ENCODE measurements around the gene IRF5.

The IRF5 gene

DNA sequence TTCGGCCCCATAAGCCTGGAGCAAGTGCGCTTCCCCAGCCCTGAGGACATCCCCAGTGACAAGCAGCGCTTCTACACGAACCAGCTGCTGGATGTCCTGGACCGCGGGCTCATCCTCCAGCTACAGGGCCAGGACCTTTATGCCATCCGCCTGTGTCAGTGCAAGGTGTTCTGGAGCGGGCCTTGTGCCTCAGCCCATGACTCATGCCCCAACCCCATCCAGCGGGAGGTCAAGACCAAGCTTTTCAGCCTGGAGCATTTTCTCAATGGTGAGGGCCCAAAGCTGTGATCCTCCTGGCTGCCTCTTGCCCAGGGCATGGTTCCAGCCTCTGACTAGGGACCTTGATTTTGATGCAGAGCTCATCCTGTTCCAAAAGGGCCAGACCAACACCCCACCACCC lies 10.1 kb downstream of the IRF5 start:
- Mint-ChIP-seq H3K27ac (no peak overlapping the region), H3K27me3 (ENCODE audit: low read depth) (no peaks in the 10 kb centered on the region), H3K36me3 (ENCODE audit: low read depth) (peaks cover 9% of the 10 kb centered on the region), H3K4me1 (ENCODE audit: low read depth) (no peaks in the 10 kb centered on the region), H3K9me3 (no peaks in the 10 kb centered on the region), H3K4me3 (no peak overlapping the region)
- DNase-seq (ENCODE audit: low spot score): no peak

DNA sequence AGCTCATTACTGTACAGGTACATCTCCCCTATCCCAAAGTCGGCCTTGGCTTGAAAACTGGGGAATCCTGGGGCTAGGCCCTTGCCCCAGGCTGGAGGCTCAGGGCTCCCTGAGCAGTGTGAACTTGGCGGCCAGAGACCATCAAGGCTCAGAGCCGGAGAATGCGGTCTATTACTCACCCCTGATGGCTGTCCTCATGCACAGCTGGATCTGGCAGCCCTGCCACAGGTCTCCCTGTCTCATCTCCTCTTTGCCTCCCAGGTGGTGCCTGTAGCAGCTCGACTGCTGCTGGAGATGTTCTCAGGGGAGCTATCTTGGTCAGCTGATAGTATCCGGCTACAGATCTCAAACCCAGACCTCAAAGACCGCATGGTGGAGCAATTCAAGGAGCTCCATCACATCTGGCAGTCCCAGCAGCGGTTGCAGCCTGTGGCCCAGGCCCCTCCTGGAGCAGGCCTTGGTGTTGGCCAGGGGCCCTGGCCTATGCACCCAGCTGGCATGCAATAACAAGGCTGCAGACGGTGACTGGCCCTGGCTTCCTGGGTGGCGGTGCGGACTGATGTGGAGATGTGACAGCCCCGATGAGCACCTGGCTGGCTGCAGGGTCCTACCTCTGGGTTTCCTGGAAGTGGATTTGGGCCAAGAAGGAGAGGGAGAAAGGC lies 10.7 kb downstream of the IRF5 start:
- no peak overlapping the region for H3K4me3 Mint-ChIP-seq
- DNase-seq (ENCODE audit: low spot score): no peak
- H3K4me1 Mint-ChIP-seq (ENCODE audit: low read depth): no peaks in the 10 kb centered on the region
- no peaks in the 10 kb centered on the region for H3K9me3 Mint-ChIP-seq
- no peaks in the 10 kb centered on the region for H3K27me3 Mint-ChIP-seq (ENCODE audit: low read depth)
- H3K27ac Mint-ChIP-seq: no peak overlapping the region
- peaks cover 15% of the 10 kb centered on the region for H3K36me3 Mint-ChIP-seq (ENCODE audit: low read depth)

DNA sequence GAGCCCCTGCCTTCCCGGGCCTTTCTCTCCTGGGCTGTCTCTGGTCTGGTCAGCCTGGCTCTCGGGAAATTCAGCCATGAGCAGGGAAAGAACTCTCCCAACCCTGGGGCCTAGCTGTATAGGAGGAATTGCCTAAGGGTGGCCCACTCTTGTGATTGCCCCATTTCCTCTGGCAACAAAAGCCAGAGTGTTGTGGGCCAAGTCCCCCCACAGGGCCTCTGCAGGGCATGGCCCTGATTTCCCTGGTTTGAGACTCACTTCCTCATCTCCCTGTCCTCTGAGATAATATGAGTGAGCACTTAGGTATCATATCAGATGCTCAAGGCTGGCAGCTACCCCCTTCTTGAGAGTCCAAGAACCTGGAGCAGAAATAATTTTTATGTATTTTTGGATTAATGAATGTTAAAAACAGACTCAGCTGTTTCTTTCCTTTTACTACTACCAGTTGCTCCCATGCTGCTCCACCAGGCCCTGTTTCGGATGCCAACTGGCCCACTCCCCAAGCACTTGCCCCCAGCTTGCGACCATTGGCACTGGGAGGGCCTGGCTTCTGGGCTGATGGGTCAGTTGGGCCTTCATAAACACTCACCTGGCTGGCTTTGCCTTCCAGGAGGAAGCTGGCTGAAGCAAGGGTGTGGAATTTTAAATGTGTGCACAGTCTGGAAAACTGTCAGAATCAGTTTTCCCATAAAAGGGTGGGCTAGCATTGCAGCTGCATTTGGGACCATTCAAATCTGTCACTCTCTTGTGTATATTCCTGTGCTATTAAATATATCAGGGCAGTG lies 11.4 kb downstream of the IRF5 start:
- DNase-seq (ENCODE audit: low spot score): no peak
- Mint-ChIP-seq H3K9me3 (no peaks in the 10 kb centered on the region), H3K27ac (no peak overlapping the region), H3K4me3 (no peak overlapping the region), H3K27me3 (ENCODE audit: low read depth) (no peaks in the 10 kb centered on the region), H3K4me1 (ENCODE audit: low read depth) (no peaks in the 10 kb centered on the region), H3K36me3 (ENCODE audit: low read depth) (peaks cover 21% of the 10 kb centered on the region)

DNA sequence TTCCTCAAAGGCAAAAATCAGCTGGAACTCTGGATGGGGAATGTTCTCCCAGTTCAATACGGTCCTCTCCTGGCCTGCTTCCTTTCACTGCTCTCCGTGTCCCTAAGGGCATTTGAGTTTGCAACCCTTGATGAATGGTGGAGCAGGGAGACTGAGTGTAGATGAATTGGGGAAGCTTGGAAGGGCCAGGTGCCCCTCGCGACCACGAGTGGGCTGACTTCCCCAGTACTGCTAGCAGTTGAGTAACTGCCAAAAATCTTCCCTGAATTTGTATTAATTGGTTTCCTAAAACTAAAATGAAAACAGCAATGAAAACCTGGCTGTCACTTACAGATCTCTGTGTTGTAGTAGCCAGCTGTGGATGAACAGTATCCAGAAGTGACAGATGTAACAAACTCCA lies 13.6 kb downstream of the IRF5 start:
- Mint-ChIP-seq H3K4me3 (no peak overlapping the region), H3K36me3 (ENCODE audit: low read depth) (peaks cover 34% of the 10 kb centered on the region), H3K27me3 (ENCODE audit: low read depth) (no peaks in the 10 kb centered on the region), H3K4me1 (ENCODE audit: low read depth) (no peaks in the 10 kb centered on the region), H3K27ac (no peak overlapping the region), H3K9me3 (no peaks in the 10 kb centered on the region)
- DNase-seq (ENCODE audit: low spot score): no peak

DNA sequence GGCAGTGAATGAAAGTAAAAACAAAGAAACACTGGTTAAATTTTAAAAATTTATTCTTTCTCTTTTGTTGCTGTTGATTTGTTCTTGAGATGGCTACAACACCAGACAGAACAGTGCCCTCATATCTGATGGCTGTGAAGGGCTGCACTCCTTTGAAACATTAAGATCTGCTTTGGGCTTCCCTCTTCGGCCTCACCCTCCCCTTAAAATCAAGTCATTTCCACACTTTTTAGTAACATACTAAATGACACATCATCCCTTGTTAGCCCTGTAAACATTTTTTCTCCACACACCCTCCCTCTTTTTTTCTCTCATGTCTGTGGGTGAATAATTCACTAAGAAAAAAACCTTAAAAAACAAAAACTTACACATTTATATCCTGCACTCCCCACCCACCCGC lies 16.4 kb downstream of the IRF5 start:
- Mint-ChIP-seq H3K4me3 (no peak overlapping the region), H3K27me3 (ENCODE audit: low read depth) (no peaks in the 10 kb centered on the region), H3K27ac (no peak overlapping the region), H3K36me3 (ENCODE audit: low read depth) (peaks cover 53% of the 10 kb centered on the region), H3K4me1 (ENCODE audit: low read depth) (no peaks in the 10 kb centered on the region), H3K9me3 (no peaks in the 10 kb centered on the region)
- DNase-seq (ENCODE audit: low spot score): no peak

DNA sequence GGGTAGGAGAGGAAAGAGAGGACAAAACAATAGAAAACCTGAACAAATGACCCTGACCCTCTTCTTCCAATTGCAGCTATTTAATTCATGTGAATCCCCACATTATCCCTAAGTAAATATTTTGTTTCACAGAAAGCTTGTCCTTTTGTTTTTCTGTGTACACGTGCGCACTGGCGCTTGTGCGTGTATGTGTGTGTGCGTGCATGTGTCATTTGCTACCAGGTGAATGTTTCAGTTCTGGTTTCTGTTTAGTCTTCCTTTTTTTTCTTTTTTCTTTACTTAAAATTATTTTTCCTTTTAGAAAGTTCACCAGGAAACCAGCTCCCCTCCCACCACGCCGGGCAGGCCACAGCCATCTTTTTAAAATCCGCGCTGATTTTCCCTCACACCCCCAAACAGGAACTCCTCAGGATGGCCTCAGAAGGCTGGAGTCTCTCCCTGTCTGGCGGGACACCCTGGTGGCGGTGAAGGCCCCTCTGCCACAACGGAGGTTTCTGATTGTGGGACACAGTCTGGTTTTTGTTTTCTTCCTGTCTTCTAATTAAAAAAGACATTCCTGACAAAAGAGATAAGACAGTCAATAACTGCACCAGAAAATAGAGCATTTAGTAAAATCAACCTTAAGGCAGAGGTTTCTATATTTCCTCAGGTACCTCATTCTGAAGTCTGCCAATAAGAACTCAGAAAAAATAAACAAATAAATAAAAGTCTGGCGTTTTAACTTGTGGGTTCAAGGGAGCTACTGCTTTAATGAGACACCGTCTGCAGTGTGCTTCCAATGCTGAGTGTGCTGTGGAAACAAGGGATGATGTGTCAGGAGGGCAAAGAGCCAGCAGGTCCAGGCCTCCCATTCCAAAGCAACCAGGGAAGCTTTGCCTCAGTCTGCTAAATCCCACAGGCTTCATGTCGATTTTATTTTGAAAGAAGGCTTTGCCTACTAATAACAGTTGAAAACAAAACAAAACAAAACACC lies 17.4 kb downstream of the IRF5 start:
- peaks cover 61% of the 10 kb centered on the region for H3K36me3 Mint-ChIP-seq (ENCODE audit: low read depth)
- no peak overlapping the region for H3K27ac Mint-ChIP-seq
- no peak overlapping the region for H3K4me3 Mint-ChIP-seq

DNA sequence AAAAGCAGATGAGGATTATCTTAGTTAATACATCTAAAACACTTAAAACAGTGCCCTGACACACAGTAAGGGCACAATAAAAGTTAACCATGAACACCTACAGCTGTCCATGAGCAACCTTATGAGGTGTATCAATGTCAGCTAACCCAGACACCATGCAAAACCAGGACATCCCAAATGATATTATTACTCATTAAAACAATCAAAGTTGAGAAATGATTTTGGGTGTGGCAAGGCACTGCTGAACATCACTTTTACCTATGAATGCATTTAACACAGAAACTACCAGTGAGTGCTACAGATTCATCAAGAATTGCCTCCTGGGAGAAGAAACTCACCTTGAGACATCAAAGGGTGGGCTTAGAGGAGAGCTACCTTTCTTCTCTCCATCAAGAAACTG lies 18.3 kb downstream of the IRF5 start:
- Mint-ChIP-seq H3K9me3 (no peaks in the 10 kb centered on the region), H3K36me3 (ENCODE audit: low read depth) (peaks cover 59% of the 10 kb centered on the region), H3K27me3 (ENCODE audit: low read depth) (no peaks in the 10 kb centered on the region), H3K4me1 (ENCODE audit: low read depth) (no peaks in the 10 kb centered on the region), H3K27ac (no peak overlapping the region), H3K4me3 (no peak overlapping the region)
- no peak for DNase-seq (ENCODE audit: low spot score)

More for the DNA sequence above, 17.4 kb downstream of the IRF5 start:
- DNase-seq (ENCODE audit: low spot score): no peak
- Mint-ChIP-seq H3K9me3 (no peaks in the 10 kb centered on the region), H3K27me3 (ENCODE audit: low read depth) (no peaks in the 10 kb centered on the region), H3K4me1 (ENCODE audit: low read depth) (no peaks in the 10 kb centered on the region)

DNA sequence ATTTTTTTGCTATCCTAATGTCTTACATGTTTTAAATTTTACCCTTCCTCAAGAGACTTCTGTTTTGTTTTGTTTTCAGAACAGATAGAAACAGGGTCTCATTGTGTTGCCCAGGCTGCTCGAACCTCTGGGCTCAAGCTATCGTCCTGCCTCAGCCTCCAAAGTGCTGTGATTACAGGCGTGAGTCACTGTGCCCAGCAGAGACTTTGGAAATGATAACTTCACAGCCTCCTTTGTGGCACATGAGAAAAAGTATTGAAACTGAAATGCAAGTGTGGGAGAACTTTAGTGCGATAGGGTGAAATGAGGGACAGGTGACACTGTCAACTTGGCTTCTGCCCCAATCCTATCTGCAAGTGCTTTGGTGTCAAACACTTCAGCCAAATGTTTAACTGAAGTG lies 21.6 kb downstream of the IRF5 start:
- no peaks in the 10 kb centered on the region for H3K27me3 Mint-ChIP-seq (ENCODE audit: low read depth)
- H3K27ac Mint-ChIP-seq: no peak overlapping the region
- peaks cover 19% of the 10 kb centered on the region for H3K4me1 Mint-ChIP-seq (ENCODE audit: low read depth)
- H3K9me3 Mint-ChIP-seq: no peaks in the 10 kb centered on the region
- peaks cover 58% of the 10 kb centered on the region for H3K36me3 Mint-ChIP-seq (ENCODE audit: low read depth)
- no peak for DNase-seq (ENCODE audit: low spot score)
- no peak overlapping the region for H3K4me3 Mint-ChIP-seq

DNA sequence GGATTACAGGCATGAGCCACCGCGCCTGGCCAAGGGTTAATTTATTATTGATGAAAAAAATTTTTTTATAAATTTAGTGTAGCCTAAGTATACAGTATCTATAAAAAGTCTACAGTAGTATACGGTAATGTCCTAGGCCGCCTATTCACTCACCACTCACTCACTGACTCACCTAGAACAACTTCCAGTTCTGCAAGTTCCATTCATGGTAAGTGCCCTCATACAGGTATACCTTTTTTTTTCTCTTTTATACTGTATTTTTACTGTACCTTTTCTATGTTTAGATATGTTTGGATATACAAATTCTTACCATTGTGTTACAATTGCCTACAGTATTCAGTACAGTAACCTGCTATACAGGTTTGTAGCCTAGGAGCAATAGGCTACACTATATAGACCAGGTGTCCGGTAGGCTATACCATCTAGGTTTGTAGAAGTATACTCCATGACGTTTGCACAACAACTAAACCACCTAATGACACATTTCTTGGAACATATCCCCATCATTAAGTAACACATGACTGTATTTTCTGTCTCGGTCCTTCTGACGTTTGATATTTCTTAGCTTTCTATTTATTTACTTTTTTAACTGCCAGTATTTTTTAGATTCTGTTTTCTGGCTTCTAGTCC lies 23.4 kb downstream of the IRF5 start:
- H3K27me3 Mint-ChIP-seq (ENCODE audit: low read depth): no peaks in the 10 kb centered on the region
- no peak for DNase-seq (ENCODE audit: low spot score)
- H3K4me1 Mint-ChIP-seq (ENCODE audit: low read depth): peaks cover 22% of the 10 kb centered on the region
- H3K27ac Mint-ChIP-seq: no peak overlapping the region
- H3K36me3 Mint-ChIP-seq (ENCODE audit: low read depth): peaks cover 60% of the 10 kb centered on the region
- H3K9me3 Mint-ChIP-seq: no peaks in the 10 kb centered on the region
- H3K4me3 Mint-ChIP-seq: no peak overlapping the region

DNA sequence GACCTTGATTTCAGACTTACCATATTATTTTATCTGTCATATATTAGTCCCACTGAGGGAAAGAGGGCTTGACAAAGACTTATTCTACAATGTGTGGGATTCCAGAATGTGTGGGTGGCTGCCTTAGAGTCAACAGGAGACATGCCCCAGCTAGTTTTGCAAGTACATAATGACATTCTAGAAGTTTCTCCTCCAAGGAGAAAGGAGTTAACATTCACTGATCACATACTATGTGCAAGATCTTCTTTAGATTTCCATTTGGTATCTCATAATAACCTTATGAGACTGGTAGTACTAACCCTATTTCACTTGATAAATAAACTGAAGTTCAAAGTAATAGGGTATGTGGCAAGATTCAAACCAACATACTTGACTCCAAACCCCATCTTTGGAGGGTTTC lies 25.2 kb downstream of the IRF5 start:
- Mint-ChIP-seq H3K36me3 (ENCODE audit: low read depth) (peaks cover 60% of the 10 kb centered on the region), H3K4me3 (no peak overlapping the region), H3K27me3 (ENCODE audit: low read depth) (no peaks in the 10 kb centered on the region), H3K4me1 (ENCODE audit: low read depth) (peaks cover 22% of the 10 kb centered on the region), H3K9me3 (no peaks in the 10 kb centered on the region), H3K27ac (no peak overlapping the region)
- DNase-seq (ENCODE audit: low spot score): no peak

DNA sequence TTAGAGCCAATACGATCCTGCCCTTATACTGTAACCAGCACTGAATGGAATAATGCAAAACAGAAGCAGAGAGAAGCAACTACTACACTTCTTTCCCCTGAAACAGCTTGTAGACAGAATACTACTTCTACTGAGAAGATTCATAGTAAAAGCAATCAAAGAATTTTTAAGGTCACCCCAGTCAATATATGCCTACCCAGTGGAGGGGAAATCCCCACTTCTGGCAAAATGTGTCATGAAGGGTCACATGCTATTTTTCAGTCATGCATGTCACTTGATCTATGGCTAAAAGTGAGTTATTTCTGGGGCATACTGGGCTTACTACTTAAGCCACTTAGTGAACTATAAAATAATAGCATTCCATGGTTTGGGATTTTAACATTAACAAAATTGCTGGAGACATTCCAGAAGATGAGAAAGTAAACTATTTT lies 25.6 kb downstream of the IRF5 start:
- H3K27ac Mint-ChIP-seq: peak overlapping the region; percentile 22

DNA sequence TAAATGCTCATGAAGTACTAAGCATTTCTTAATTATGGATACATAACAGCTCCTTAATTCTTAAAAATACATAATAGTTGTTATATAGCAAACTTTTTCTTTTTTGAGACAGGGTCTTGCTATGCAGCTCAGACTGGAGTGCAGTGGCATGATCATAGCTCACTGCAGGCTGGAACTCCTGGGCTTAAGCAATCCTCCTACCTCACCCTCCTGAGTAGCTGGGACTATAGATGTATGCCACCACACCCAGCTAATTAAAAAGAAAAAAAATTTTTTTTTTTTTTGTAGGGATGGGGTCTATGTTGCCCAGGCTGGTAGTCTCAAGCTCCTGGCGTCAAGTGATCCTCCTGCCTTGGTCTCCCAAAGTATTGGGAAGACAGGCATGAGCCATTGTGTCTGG lies 30.9 kb downstream of the IRF5 start:
- no peak overlapping the region for H3K27ac Mint-ChIP-seq
- H3K9me3 Mint-ChIP-seq: no peaks in the 10 kb centered on the region
- no peak overlapping the region for H3K4me3 Mint-ChIP-seq
- peaks cover 6% of the 10 kb centered on the region for H3K4me1 Mint-ChIP-seq (ENCODE audit: low read depth)
- H3K36me3 Mint-ChIP-seq (ENCODE audit: low read depth): peaks cover 55% of the 10 kb centered on the region
- no peaks in the 10 kb centered on the region for H3K27me3 Mint-ChIP-seq (ENCODE audit: low read depth)
- no peak for DNase-seq (ENCODE audit: low spot score)

More for the DNA sequence above, 25.6 kb downstream of the IRF5 start:
- H3K9me3 Mint-ChIP-seq: no peaks in the 10 kb centered on the region
- no peak overlapping the region for H3K4me3 Mint-ChIP-seq
- no peaks in the 10 kb centered on the region for H3K27me3 Mint-ChIP-seq (ENCODE audit: low read depth)
- peak; percentile 73 for DNase-seq (ENCODE audit: low spot score)
- peaks cover 22% of the 10 kb centered on the region for H3K4me1 Mint-ChIP-seq (ENCODE audit: low read depth)
- peaks cover 61% of the 10 kb centered on the region for H3K36me3 Mint-ChIP-seq (ENCODE audit: low read depth)

DNA sequence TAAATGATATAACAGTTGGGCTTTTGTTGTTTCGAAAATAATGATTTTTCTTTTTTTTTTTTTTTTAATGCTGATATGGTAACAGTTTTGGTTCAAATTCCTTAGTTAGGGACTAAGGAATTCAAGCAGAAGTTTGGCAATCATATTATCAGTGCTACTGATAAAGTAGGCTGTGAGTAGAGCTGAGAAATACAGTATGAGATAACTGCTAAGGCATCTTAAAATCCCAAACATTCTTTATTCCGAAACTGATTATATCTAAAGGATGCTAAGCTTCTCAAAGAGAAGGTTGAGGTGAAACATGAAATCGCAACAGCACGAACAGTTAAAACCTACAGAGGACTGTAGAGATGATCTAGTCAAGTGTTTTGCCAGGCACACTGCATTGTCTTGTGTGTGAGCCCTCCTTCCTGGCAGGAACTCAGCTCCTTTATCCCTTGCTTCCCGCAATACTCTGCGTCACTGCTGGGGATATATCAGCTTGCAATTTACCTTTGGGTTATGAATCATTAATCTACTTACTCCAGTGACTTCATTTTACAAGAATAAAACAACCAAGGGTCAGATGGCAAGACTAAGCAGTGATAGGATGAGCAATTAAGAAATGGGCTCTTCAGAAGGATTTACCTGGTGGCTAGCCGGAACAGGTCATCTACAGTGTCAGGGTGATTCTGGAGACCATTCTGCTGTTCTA lies 36.7 kb downstream of the IRF5 start:
- Mint-ChIP-seq H3K4me1 (ENCODE audit: low read depth) (no peaks in the 10 kb centered on the region), H3K9me3 (no peaks in the 10 kb centered on the region), H3K36me3 (ENCODE audit: low read depth) (peaks cover 61% of the 10 kb centered on the region), H3K4me3 (no peak overlapping the region), H3K27me3 (ENCODE audit: low read depth) (no peaks in the 10 kb centered on the region), H3K27ac (peak overlapping the region; percentile 46)
- no peak for DNase-seq (ENCODE audit: low spot score)
